ENCODE measurements around the gene POC1B.

- TF ChIP-seq CTCF (IDR thresholded peaks at IDR 0.05; ENCODE audit: low read length), result no peak
- TF ChIP-seq EZH2 (IDR thresholded peaks at IDR 0.05; ENCODE audit: borderline replicate concordance, low read length), result no peak
Observed at GRCh38 chr12:89379839-89380467, 145.9 kb downstream of the POC1B start.

Measured in OCI-LY1 (cell line).